LNCaP clone FGC (cell line): ENCODE data around the gene ZNF76.

ENCODE experiments used
- DNase-seq: peaks from one replicate; pipeline ENCODE4 v3.0.0-alpha.2; 2011; ENCODE audit warnings: low read depth
- H3K4me3 ChIP-seq: 2 replicates; pipeline ENCODE4 v1.5.1; 2011; ENCODE audit warnings: mild to moderate bottlenecking, low read depth, low read length, control low read depth
- CTCF ChIP-seq: IDR thresholded peaks from 2 replicates; pipeline ENCODE4 v1.5.1; 2012; ENCODE audit warnings: mild to moderate bottlenecking; ENCODE audit not compliant: control insufficient read depth, insufficient read depth; ENCODE audit errors: extremely low read depth

ZNF76 gene

GRCh38 chr6:35259194-35259947 is at the start of gene ZNF76:
Gene ZNF76, plus strand, starts transcription at chr6:35259735. Its CDS starts 21,417 bp downstream, at chr6:35281152.
- TF ChIP-seq CTCF = no peak
- DNase-seq = peak; percentile 90
- peak within 1 kb of the TSS; percentile 87 for H3K4me3 ChIP-seq

GRCh38 chr6:35213298-35213791 is 46.2 kb upstream of the ZNF76 start:
- TF ChIP-seq CTCF = no peak
- peak overlapping the region; percentile 47 for H3K4me3 ChIP-seq
- no peak for DNase-seq

- no peak for DNase-seq
- peak within 1 kb of the TSS; percentile 47 for H3K4me3 ChIP-seq
- TF ChIP-seq CTCF = no peak
Measured at GRCh38 chr6:35213824-35214756, 45.4 kb upstream of the ZNF76 start, which contains the start of gene SCUBE3. Gene SCUBE3, plus strand, starts transcription at chr6:35213956. Its CDS starts 463 bp downstream, at chr6:35214419.

GRCh38 chr6:35214869-35215664 is 44.5 kb upstream of the ZNF76 start:
- DNase-seq = no peak
- H3K4me3 ChIP-seq = no peak overlapping the region
- no peak for TF ChIP-seq CTCF

GRCh38 chr6:35215665-35216411 is 43.7 kb upstream of the ZNF76 start:
- no peak overlapping the region for H3K4me3 ChIP-seq
- TF ChIP-seq CTCF = no peak
- no peak for DNase-seq

GRCh38 chr6:35216412-35216732 is 43.2 kb upstream of the ZNF76 start:
- DNase-seq = no peak
- no peak overlapping the region for H3K4me3 ChIP-seq
- TF ChIP-seq CTCF = no peak
